ENCODE measurements around the gene ITIH3. TPM values are rescaled to one million over a fixed set of nuclear protein-coding genes. Genes with fewer than 3 reads are reported as not detected.

Gene ITIH3
- polyA plus RNA-seq, 1 experiment, result 1.7 TPM

GRCh38 chr3:52777127-52777958 lies 17.3 kb upstream of the ITIH3 start, which contains the start of gene ITIH1:
Gene ITIH1, plus strand, starts transcription at chr3:52777599. Its CDS starts 17 bp downstream, at chr3:52777616.
- ChIA-PET POLR2A (no interaction called here), CTCF (interaction anchor here (0.9 to 1.6 kb wide), 3 partner anchors 21 to 158 kb away, joined by 3 to 5 read pairs (median 3); no protein-coding TSS in a partner anchor)

GRCh38 chr3:52777959-52778805 lies 16.4 kb upstream of the ITIH3 start:
- no peak for TF ChIP-seq CTCF (IDR thresholded peaks at IDR 0.05; ENCODE audit: insufficient read depth, low read depth, low read length)

More at GRCh38 chr3:52777127-52777958, 17.3 kb upstream of the ITIH3 start, which contains the start of gene ITIH1:
- no peak for DNase-seq (ENCODE audit: low read depth)
- TF ChIP-seq CTCF (IDR thresholded peaks at IDR 0.05; ENCODE audit: insufficient read depth, low read depth, low read length), result no peak
- Histone ChIP-seq H3K27me3 (ENCODE audit: control insufficient read depth, insufficient read depth, low read length) (peaks cover 19% of the 10 kb centered on the region), H3K4me3 (ENCODE audit: low read depth, low read length) (no peak within 1 kb of the TSS), H3K36me3 (ENCODE audit: control insufficient read depth, insufficient read depth, low read length) (no peaks in the 10 kb centered on the region)

GRCh38 chr3:52779011-52779836 lies 15.4 kb upstream of the ITIH3 start:
- Histone ChIP-seq H3K4me3 (ENCODE audit: low read depth, low read length) (no peak overlapping the region), H3K27me3 (ENCODE audit: control insufficient read depth, insufficient read depth, low read length) (peaks cover 23% of the 10 kb centered on the region), H3K36me3 (ENCODE audit: control insufficient read depth, insufficient read depth, low read length) (no peaks in the 10 kb centered on the region)
- ChIA-PET CTCF (interaction anchor here (1.5 to 3.0 kb wide), 2 partner anchors 13 to 20 kb away, joined by 3 to 9 read pairs; no protein-coding TSS in a partner anchor), POLR2A (no interaction called here)
- TF ChIP-seq CTCF (IDR thresholded peaks at IDR 0.05; ENCODE audit: insufficient read depth, low read depth, low read length), result no peak
- no peak for DNase-seq (ENCODE audit: low read depth)

More at GRCh38 chr3:52777959-52778805, 16.4 kb upstream of the ITIH3 start:
- ChIA-PET CTCF (interaction anchor here (1.5 kb wide), 1 partner anchor 14 kb away, joined by 3 read pairs; no protein-coding TSS in a partner anchor), POLR2A (no interaction called here)
- Histone ChIP-seq H3K36me3 (ENCODE audit: control insufficient read depth, insufficient read depth, low read length) (no peaks in the 10 kb centered on the region), H3K27me3 (ENCODE audit: control insufficient read depth, insufficient read depth, low read length) (peaks cover 23% of the 10 kb centered on the region), H3K4me3 (ENCODE audit: low read depth, low read length) (no peak overlapping the region)
- DNase-seq (ENCODE audit: low read depth), result no peak

GRCh38 chr3:52779837-52780585 lies 14.6 kb upstream of the ITIH3 start:
- POLR2A ChIA-PET, result no interaction called here
- H3K4me3 ChIP-seq (ENCODE audit: low read depth, low read length), result no peak overlapping the region
- CTCF ChIA-PET, result interaction anchor here (1.5 to 3.0 kb wide), 2 partner anchors 12 to 19 kb away, joined by 3 to 9 read pairs; no protein-coding TSS in a partner anchor
- no peaks in the 10 kb centered on the region for H3K36me3 ChIP-seq (ENCODE audit: control insufficient read depth, insufficient read depth, low read length)
- H3K27me3 ChIP-seq (ENCODE audit: control insufficient read depth, insufficient read depth, low read length), result peaks cover 23% of the 10 kb centered on the region
- no peak for TF ChIP-seq CTCF (IDR thresholded peaks at IDR 0.05; ENCODE audit: insufficient read depth, low read depth, low read length)
- no peak for DNase-seq (ENCODE audit: low read depth)

All from BJ (cell line).